Natural killer cell (primary cell): ENCODE results near the gene SLCO4C1. TPM values are rescaled to one million over a fixed set of nuclear protein-coding genes. Genes with fewer than 3 reads are reported as not detected.

Source experiments
- ATAC-seq, 3 donors: fragments of 150-1000 bp in 2 of 3; fragments of 200-7000 bp in 1 of 3; cut with Tn5 transposase; 1 replicate in 1 of 3; 2 replicates in 2 of 3; pipeline ENCODE4 v1.10.0; 2021; ENCODE audit warnings: mild to moderate bottlenecking in 2 of 3, moderate library complexity in 2 of 3
- DNase-seq, 2 donors: peaks; one replicate each; pipeline versions ENCODE4 v3.0.0 to v3.0.0-alpha.2; 2013 to 2021; ENCODE audit warnings: mixed read lengths in 1 of 2
- H3K27ac ChIP-seq: one replicate; pipeline ENCODE4 v1.5.1; 2013; ENCODE audit warnings: mild to moderate bottlenecking, low read length
- H3K27me3 ChIP-seq: one replicate; pipeline ENCODE4 v1.6.1; 2013; ENCODE audit warnings: low read length; ENCODE audit not compliant: control insufficient read depth, insufficient read depth
- H3K36me3 ChIP-seq: one replicate; pipeline ENCODE4 v1.6.1; 2013; ENCODE audit warnings: low read length; ENCODE audit not compliant: control insufficient read depth, insufficient read depth
- H3K4me1 ChIP-seq: one replicate; pipeline ENCODE4 v1.6.1; 2013; ENCODE audit warnings: low read length; ENCODE audit not compliant: control insufficient read depth, insufficient read depth
- H3K4me3 ChIP-seq: one replicate; pipeline ENCODE4 v1.5.1; 2013; ENCODE audit warnings: low read length
- H3K9me3 ChIP-seq: one replicate; pipeline ENCODE4 v1.6.1; 2013; ENCODE audit warnings: low read length; ENCODE audit not compliant: control insufficient read depth, insufficient read depth
- H3K27ac Mint-ChIP-seq, 2 donors: one replicate each; pipeline ENCODE4 v1.8.0; 2022; ENCODE audit warnings: mild to moderate bottlenecking in 2 of 2, mixed read lengths in 2 of 2, moderate library complexity in 1 of 2
- H3K27me3 Mint-ChIP-seq, 2 donors: one replicate each; pipeline ENCODE4 v1.8.0; 2022; ENCODE audit warnings: low read depth in 2 of 2, mixed read lengths in 2 of 2
- H3K36me3 Mint-ChIP-seq: one replicate; pipeline ENCODE4 v1.8.0; 2022; ENCODE audit warnings: mixed read lengths
- H3K4me1 Mint-ChIP-seq, 2 donors: one replicate each; pipeline ENCODE4 v1.8.0; 2022; ENCODE audit warnings: mixed read lengths in 2 of 2
- H3K4me3 Mint-ChIP-seq: one replicate; pipeline ENCODE4 v1.8.0; 2022; ENCODE audit warnings: mild to moderate bottlenecking, moderate library complexity, mixed read lengths
- H3K9me3 Mint-ChIP-seq, 2 donors: one replicate each; pipeline ENCODE4 v1.8.0; 2022; ENCODE audit warnings: mixed read lengths in 2 of 2
- CTCF ChIP-seq: fragments of 200-600 bp; IDR thresholded peaks from one replicate; pipeline ENCODE4 v1.8.0; 2022; ENCODE audit warnings: antibody characterized with exemption
- WGBS: methylation state at CpG from one replicate; pipeline ENCODE4 v1.1.7; 2013; ENCODE audit warnings: missing lambda C conversion rate; ENCODE audit not compliant: insufficient coverage; 5-methylcytosine and 5-hydroxymethylcytosine counted together
- intact Hi-C: fragments of 100-400 bp; cut with micrococcal nuclease; formaldehyde crosslinking; loops from one replicate; pipeline ENCODE4 v1.14.2; 2022
- total RNA-seq, 4 donors: library from RNA; stranded (reverse); fragments of 120-200 nt in 1 of 4; gene quantifications; one replicate each; pipeline versions ENCODE4 v1.2.3 to v1.2.4, GENCODE V29; 2013 to 2022

Gene SLCO4C1
- total RNA-seq, 3 donors from 2014 or later (not counting 1 experiment from before 2014, with no cell fraction given) = 30.9 to 44.7 (median 31.2) TPM

- no peak for TF ChIP-seq CTCF
- Mint-ChIP-seq H3K27me3 (no peaks in the 10 kb centered on the region), H3K9me3 (no peaks in the 10 kb centered on the region), H3K27ac (peak overlapping the region; percentile 57 to 82), H3K4me3 (no peak overlapping the region), H3K4me1 (peaks cover 28 to 50% of the 10 kb centered on the region in 2 donors), H3K36me3 (peaks cover 14% of the 10 kb centered on the region)
- H3K27me3 ChIP-seq = no peaks in the 10 kb centered on the region
- no peak overlapping the region for H3K4me3 ChIP-seq
- H3K4me1 ChIP-seq = no peaks in the 10 kb centered on the region
- no peak overlapping the region for H3K27ac ChIP-seq
- DNase-seq = no peak
- no peaks in the 10 kb centered on the region for H3K9me3 ChIP-seq
- intact Hi-C loops = no loop called here
- peaks cover 40% of the 10 kb centered on the region for H3K36me3 ChIP-seq
- no peak for ATAC-seq
- 91% methylated on average over 1 of the region's 1 CpG for WGBS
These were observed 54.2 kb downstream of the SLCO4C1 start for GRCh38 chr5:102241809-102242421.

DNA sequence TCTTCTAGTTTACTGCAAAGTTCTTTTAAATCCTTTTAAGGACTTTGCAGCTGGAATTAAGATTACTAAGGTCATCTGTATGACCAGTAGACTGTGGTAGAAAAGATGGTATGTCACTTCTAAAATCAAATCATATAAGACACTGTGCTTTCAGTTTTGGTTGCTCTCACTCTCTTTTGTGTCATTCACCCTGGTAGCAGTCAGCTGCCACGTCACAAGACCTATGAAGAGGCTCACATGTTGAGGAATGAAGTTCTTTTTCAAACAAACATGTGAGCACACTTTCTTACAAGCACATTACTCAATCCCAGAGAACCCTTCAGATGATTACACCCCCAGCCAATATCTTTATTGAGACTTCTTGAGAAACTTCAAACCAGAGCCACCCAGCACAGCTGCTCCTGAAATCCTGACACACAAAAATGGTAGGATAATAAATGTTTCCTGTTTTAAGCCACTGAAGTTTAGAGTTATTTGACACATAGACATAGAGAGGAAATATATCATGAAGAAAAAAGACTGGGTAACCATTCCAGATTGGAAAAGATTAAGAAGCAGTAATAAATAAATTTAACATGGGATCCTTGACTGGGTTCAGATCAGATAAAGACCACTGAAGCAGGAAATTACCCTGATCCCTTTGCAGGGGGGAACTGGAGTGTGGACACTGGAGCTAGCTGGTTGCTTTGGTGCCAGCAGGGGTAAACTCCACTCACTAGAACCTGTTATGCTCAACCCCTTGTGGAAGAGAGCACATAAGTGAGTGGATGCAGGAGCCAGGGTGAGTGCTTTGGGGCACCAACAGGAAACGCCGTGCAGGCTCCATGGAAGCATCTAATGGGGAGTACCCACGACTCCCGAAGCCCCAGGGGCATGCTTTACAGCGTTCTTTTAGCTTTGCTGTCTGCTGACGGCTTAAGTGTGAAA is 64.1 kb downstream of the SLCO4C1 start:
- Mint-ChIP-seq H3K27ac (peak overlapping the region; percentile 80 to 89), H3K4me1 (peaks cover 41 to 42% of the 10 kb centered on the region in 2 donors), H3K27me3 (no peaks in the 10 kb centered on the region), H3K4me3 (no peak overlapping the region), H3K9me3 (no peaks in the 10 kb centered on the region), H3K36me3 (peaks cover 17% of the 10 kb centered on the region)
- DNase-seq (no peak), ATAC-seq (peak; percentile 60 to 87 (median 73))
- peaks cover 13% of the 10 kb centered on the region for H3K36me3 ChIP-seq
- H3K4me3 ChIP-seq = no peak overlapping the region
- WGBS = 86% methylated on average over 7 of the region's 7 CpGs
- H3K27me3 ChIP-seq = no peaks in the 10 kb centered on the region
- H3K4me1 ChIP-seq = no peaks in the 10 kb centered on the region
- intact Hi-C loops = no loop called here
- no peak for TF ChIP-seq CTCF
- no peak overlapping the region for H3K27ac ChIP-seq
- H3K9me3 ChIP-seq = no peaks in the 10 kb centered on the region

- peak overlapping the region; percentile 80 to 89 for H3K27ac Mint-ChIP-seq
- H3K4me1 Mint-ChIP-seq = peaks cover 41 to 42% of the 10 kb centered on the region in 2 donors
- Histone ChIP-seq H3K36me3 (peaks cover 7% of the 10 kb centered on the region), H3K4me1 (no peaks in the 10 kb centered on the region), H3K4me3 (no peak overlapping the region), H3K27ac (no peak overlapping the region), H3K27me3 (no peaks in the 10 kb centered on the region), H3K9me3 (no peaks in the 10 kb centered on the region)
- ATAC-seq = peak in 2 of 3 donors; percentile 30 to 40
- WGBS = 90% methylated on average over 1 of the region's 1 CpG
- intact Hi-C loops = no loop called here
- no peak for DNase-seq
- peaks cover 11% of the 10 kb centered on the region for H3K36me3 Mint-ChIP-seq
- no peaks in the 10 kb centered on the region for H3K9me3 Mint-ChIP-seq
- no peaks in the 10 kb centered on the region for H3K27me3 Mint-ChIP-seq
- no peak for TF ChIP-seq CTCF
- H3K4me3 Mint-ChIP-seq = no peak overlapping the region
These were observed 66.4 kb downstream of the SLCO4C1 start for GRCh38 chr5:102229685-102230084.
